Measurements from ENCODE around the gene FASTKD2. TPM values are rescaled to one million over a fixed set of nuclear protein-coding genes. Genes with fewer than 3 reads are reported as not detected.

The FASTKD2 gene
- 12.0 and 17.2 TPM in 2 replicates for total RNA-seq

DNA sequence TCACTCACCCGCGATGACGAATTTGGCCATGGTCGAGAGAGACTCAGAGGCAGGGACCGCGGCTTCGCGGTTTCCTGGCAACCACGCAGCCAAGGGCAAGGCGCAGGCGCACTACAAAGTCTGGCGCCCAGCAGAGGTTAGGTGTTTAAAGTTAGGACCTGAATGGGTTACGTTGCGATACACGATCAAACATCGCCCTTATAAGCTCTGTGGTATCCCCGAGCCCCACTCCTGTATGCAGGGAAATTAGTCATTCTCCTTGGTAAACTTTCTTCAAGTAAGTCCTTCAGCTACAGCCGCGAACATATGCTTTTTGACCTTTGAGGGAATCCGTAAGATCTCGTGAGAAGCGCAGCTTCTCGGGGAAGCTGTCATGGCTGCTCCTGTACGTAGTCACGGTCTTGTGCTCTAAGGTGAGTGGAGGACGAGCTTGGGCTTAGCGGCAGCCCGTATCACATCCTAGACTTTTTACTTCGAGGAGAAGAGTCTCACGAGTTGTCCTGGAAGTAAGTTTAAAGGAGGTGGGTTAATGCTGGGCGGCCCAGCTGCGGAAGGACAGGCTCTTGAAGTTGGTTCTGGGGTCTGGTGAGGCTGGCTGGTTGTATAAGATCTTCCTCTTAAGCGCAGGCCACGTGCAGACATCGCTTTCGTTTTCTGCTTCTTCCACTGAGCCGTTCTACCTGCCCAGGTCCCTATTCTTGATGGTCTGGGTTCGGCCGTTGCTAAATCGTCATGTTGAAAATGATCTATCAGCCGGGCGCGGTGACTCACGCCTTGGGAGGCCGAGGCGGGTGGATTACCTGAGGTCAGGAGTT is at the start of gene FASTKD2, which contains the start of gene MDH1B:
Gene FASTKD2, plus strand, starts transcription at position 365 of the 815 bp plus-strand sequence. CDS start 1,088 bp downstream, outside the sequence.
Gene MDH1B, minus strand, starts transcription at position 87 of the 815 bp plus-strand sequence. Its CDS starts 57 bp downstream, at position 30.

DNA sequence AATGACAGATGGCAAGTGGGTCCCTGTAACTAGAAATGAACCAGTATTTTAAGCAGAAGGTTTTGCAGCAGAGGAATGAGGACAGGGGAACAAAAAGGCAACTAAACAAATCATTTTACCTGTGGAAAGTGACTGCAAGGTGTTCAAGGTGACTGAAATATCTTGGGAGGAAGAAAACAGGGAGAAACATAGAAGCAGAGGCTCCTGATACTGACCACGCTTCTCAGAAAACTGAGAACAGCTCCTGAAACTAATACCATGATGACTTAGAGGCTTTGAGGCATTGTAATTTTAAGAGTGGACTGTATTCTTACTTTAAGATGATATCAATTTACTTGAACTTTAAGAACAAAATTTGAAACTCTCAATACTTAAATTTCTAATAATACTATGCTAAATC is 47.1 kb upstream of the FASTKD2 start, which contains the start of gene DYTN:
Gene DYTN, minus strand, starts transcription at position 101 of the 400 bp plus-strand sequence. CDS start 117 bp downstream, outside the sequence.

Other genes with a start within 250 kb of the FASTKD2 start
- not detected in 2 replicates for gene FAM237A, start 123.1 kb upstream of the FASTKD2 start, total RNA-seq
- not detected in 2 replicates for gene DYTN, start 47.2 kb upstream of the FASTKD2 start, total RNA-seq
- gene MDH1B, start 278 bp upstream of the FASTKD2 start, total RNA-seq: 0.43 and 0.93 TPM in 2 replicates
- gene CPO, start 173.9 kb downstream of the FASTKD2 start, total RNA-seq: not detected in 2 replicates

All from pericardium fibroblast (primary cell).